IMR-90 (cell line): ENCODE measurements around the gene CHP1. TPM values are rescaled to one million over a fixed set of nuclear protein-coding genes. Genes with fewer than 3 reads are reported as not detected.

Experiments
- ATAC-seq: fragments of 200-7000 bp; cut with Tn5 transposase; 2 replicates; pipeline ENCODE4 v1.9.1; 2020; ENCODE audit warnings: low read depth, mild to moderate bottlenecking, moderate library complexity
- BruUV-seq: library from RNA; stranded (reverse); fragments of 400-500 nt; replicated peaks from 2 replicates; lab custom pipeline; 2021; lab: Mats Ljungman, UMichigan
- CTCF ChIA-PET: fragments of 300-600 bp; formaldehyde crosslinking; extraction: SDS; loops from one replicate; lab custom pipeline; 2021; ENCODE audit warnings: antibody characterized with exemption; lab: Yijun Ruan, JAX
- POLR2A ChIA-PET: fragments of 300-600 bp; sonication (Branson Sonifier 250); formaldehyde crosslinking; loops from one replicate; lab custom pipeline; 2022; ENCODE audit warnings: antibody characterized with exemption; ENCODE audit not compliant: unreplicated experiment; lab: Charles Lee
- DNase-seq: peaks from one replicate; pipeline ENCODE4 v3.0.0; 2013
- H2AFZ ChIP-seq: replicated peaks from 2 replicates; pipeline ENCODE3; 2013; ENCODE audit warnings: low read length, mild to moderate bottlenecking; ENCODE audit not compliant: poor library complexity
- H2AK5ac ChIP-seq: 2 replicates; pipeline ENCODE4 v1.6.1; 2013; ENCODE audit warnings: low read depth, low read length, inconsistent platforms
- H2AK9ac ChIP-seq: replicated peaks from 2 replicates; pipeline ENCODE3; 2013; ENCODE audit warnings: mild to moderate bottlenecking, low read depth, low read length, moderate library complexity; ENCODE audit not compliant: poor library complexity
- H2BK120ac ChIP-seq: 2 replicates; pipeline ENCODE4 v1.6.1; 2013; ENCODE audit warnings: low read depth, low read length, inconsistent platforms
- H2BK15ac ChIP-seq: 3 replicates; pipeline ENCODE4 v1.6.1; 2013; ENCODE audit warnings: low read depth, low read length, inconsistent platforms
- H2BK20ac ChIP-seq: 2 replicates; pipeline ENCODE4 v1.6.1; 2013; ENCODE audit warnings: low read depth, mild to moderate bottlenecking, inconsistent platforms, low read length, moderate library complexity
- H2BK5ac ChIP-seq: 2 replicates; pipeline ENCODE4 v1.6.1; 2013; ENCODE audit warnings: mild to moderate bottlenecking, low read depth, low read length, inconsistent platforms; ENCODE audit not compliant: poor library complexity, severe bottlenecking
- H3K14ac ChIP-seq: replicated peaks from 2 replicates; pipeline ENCODE4 v1.6.1; 2013; ENCODE audit warnings: low read depth, low read length, inconsistent platforms
- H3K18ac ChIP-seq: 2 replicates; pipeline ENCODE4 v1.6.1; 2013; ENCODE audit warnings: low read depth, low read length, control low read depth
- H3K23ac ChIP-seq: 2 replicates; pipeline ENCODE4 v1.6.1; 2013; ENCODE audit warnings: low read depth, low read length, inconsistent platforms
- H3K27ac ChIP-seq: 2 replicates; pipeline ENCODE4 v1.5.1; 2013; ENCODE audit warnings: mild to moderate bottlenecking, control low read depth, low read length; ENCODE audit not compliant: insufficient read depth
- H3K27me3 ChIP-seq: 2 replicates; pipeline ENCODE4 v1.6.1; 2013; ENCODE audit warnings: low read length; ENCODE audit not compliant: control insufficient read depth, insufficient read depth
- H3K36me3 ChIP-seq: 2 replicates; pipeline ENCODE4 v1.6.1; 2013; ENCODE audit warnings: low read length, mixed read lengths; ENCODE audit not compliant: control insufficient read depth, insufficient read depth
- H3K4ac ChIP-seq: 2 replicates; pipeline ENCODE4 v1.6.1; 2013; ENCODE audit warnings: low read depth, low read length, inconsistent platforms
- H3K4me1 ChIP-seq: 2 replicates; pipeline ENCODE4 v1.6.1; 2013; ENCODE audit warnings: low read length, mixed read lengths; ENCODE audit not compliant: control insufficient read depth, insufficient read depth
- H3K4me2 ChIP-seq: 2 replicates; pipeline ENCODE4 v1.6.1; 2013; ENCODE audit warnings: low read depth, mild to moderate bottlenecking, control low read depth, low read length, moderate library complexity
- H3K4me3 ChIP-seq: 2 replicates; pipeline ENCODE4 v1.5.1; 2013; ENCODE audit warnings: low read depth, mild to moderate bottlenecking, control low read depth, low read length, moderate library complexity; ENCODE audit not compliant: insufficient read depth
- H3K56ac ChIP-seq: 2 replicates; pipeline ENCODE4 v1.6.1; 2013; ENCODE audit warnings: low read length, inconsistent platforms; ENCODE audit not compliant: insufficient read depth; ENCODE audit errors: extremely low read depth
- H3K79me1 ChIP-seq, 2 experiments: 2 replicates each; pipeline ENCODE4 v1.6.1; 2013; ENCODE audit warnings: low read length in 2 of 2, inconsistent platforms in 1 of 2, low read depth in 1 of 2
- H3K9ac ChIP-seq: 2 replicates; pipeline ENCODE4 v1.6.1; 2013; ENCODE audit warnings: low read depth, low read length, control low read depth
- H3K9me1 ChIP-seq: 2 replicates; pipeline ENCODE4 v1.6.1; 2013; ENCODE audit warnings: low read length, inconsistent platforms; ENCODE audit not compliant: insufficient read depth
- H3K9me3 ChIP-seq: 2 replicates; pipeline ENCODE4 v1.6.1; 2013; ENCODE audit warnings: low read length; ENCODE audit not compliant: control insufficient read depth, insufficient read depth
- H4K20me1 ChIP-seq: 2 replicates; pipeline ENCODE4 v1.6.1; 2013; ENCODE audit warnings: low read length, inconsistent platforms; ENCODE audit not compliant: insufficient read depth
- H4K5ac ChIP-seq: 2 replicates; pipeline ENCODE4 v1.6.1; 2013; ENCODE audit warnings: mild to moderate bottlenecking, low read depth, low read length, control low read depth
- H4K8ac ChIP-seq, 2 experiments: 2 replicates each; pipeline ENCODE4 v1.6.1; 2013; ENCODE audit warnings: low read depth in 2 of 2, low read length in 2 of 2, control low read depth in 1 of 2, inconsistent platforms in 1 of 2
- H4K91ac ChIP-seq: 2 replicates; pipeline ENCODE4 v1.6.1; 2013; ENCODE audit warnings: low read depth, low read length, inconsistent platforms; ENCODE audit not compliant: insufficient read depth
- CEBPB ChIP-seq: IDR thresholded peaks from 2 replicates; pipeline ENCODE4 v1.6.1; 2012; ENCODE audit warnings: low read depth, low read length, improper control_type of control experiment
- CHD1 ChIP-seq: IDR thresholded peaks from 2 replicates; pipeline ENCODE4 v1.6.1; 2012; ENCODE audit warnings: low read depth, low read length, improper control_type of control experiment
- CTCF ChIP-seq: conservative IDR thresholded peaks from 2 replicates; pipeline ENCODE4 v1.5.1; 2012; ENCODE audit warnings: mild to moderate bottlenecking, low read depth, low read length, improper control_type of control experiment
- MAZ ChIP-seq: IDR thresholded peaks from 2 replicates; pipeline ENCODE4 v1.6.1; 2012; ENCODE audit warnings: low read depth, mild to moderate bottlenecking, low read length, improper control_type of control experiment, moderate library complexity, borderline replicate concordance
- USF2 ChIP-seq: fragments of 150-350 bp; IDR thresholded peaks from 2 replicates; pipeline ENCODE4 v1.6.1; 2017; ENCODE audit warnings: mild to moderate bottlenecking, antibody characterized with exemption, low read length, low read depth
- WGBS, 2 experiments: methylation state at CpG; one replicate each; pipeline versions ENCODE4 v1.1.5 to v1.1.7; 2013; ENCODE audit warnings: missing lambda C conversion rate in 2 of 2; ENCODE audit not compliant: insufficient read length in 1 of 2; ENCODE audit errors: extremely low coverage in 2 of 2; 5-methylcytosine and 5-hydroxymethylcytosine counted together
- dilution Hi-C: fragments of 300-500 bp; cut with HindIII; formaldehyde crosslinking; loops from one replicate; pipeline ENCODE4 v1.14.3; 2018; ENCODE audit warnings: low sequenced_read_pairs; ENCODE audit not compliant: unreplicated experiment
- in situ Hi-C: fragments of 300-500 bp; cut with MboI; formaldehyde crosslinking; loops from 3 replicates; pipeline ENCODE4 v1.14.3; 2019; ENCODE audit warnings: low sequenced_read_pairs, inconsistent platforms, mixed read lengths
- intact Hi-C: fragments of 100-400 bp; cut with micrococcal nuclease; formaldehyde crosslinking; loops from 2 replicates; pipeline ENCODE4 v1.10.0; 2022
- polyA plus RNA-seq, 3 experiments: library from polyadenylated mRNA; depleted of rRNA; stranded (reverse); fragments of >200 nt; gene quantifications; 2 replicates each; pipeline ENCODE4 v1.2.3, GENCODE V29; 2012; ENCODE audit warnings: low replicate concordance in 1 of 3
- total RNA-seq: library from RNA; depleted of rRNA; stranded (reverse); fragments of >200 nt; gene quantifications from 2 replicates; pipeline ENCODE4 v1.2.3, GENCODE V29; 2012

Gene CHP1
- total and polyA plus RNA-seq, 2 of the 4 experiments (the other 2 are of a cell fraction) = 39.2 to 96.1 TPM

GRCh38 chr15:41288464-41288863 lies 57.4 kb downstream of the CHP1 start:
- Histone ChIP-seq H3K9me3 (no peaks in the 10 kb centered on the region), H2BK15ac (no peak overlapping the region), H3K14ac (no peak overlapping the region), H2AFZ (no peak overlapping the region), H3K23ac (no peak overlapping the region), H3K9ac (no peak overlapping the region), H3K4me1 (peaks cover 2% of the 10 kb centered on the region; the same call in 1 of the 2 replicates), H4K8ac (no peak overlapping the region), H3K27ac (no peak overlapping the region), H3K4ac (no peak overlapping the region), H3K56ac (no peak overlapping the region), H4K91ac (no peak overlapping the region), H2AK5ac (no peak overlapping the region), H4K5ac (no peak overlapping the region), H4K20me1 (peaks cover 3% of the 10 kb centered on the region; the same call in 1 of the 2 replicates), H3K4me2 (no peak overlapping the region), H3K18ac (no peak overlapping the region), H2BK20ac (no peak overlapping the region), H3K4me3 (no peak overlapping the region), H3K79me1 (peaks cover 22 to 58% of the 10 kb centered on the region in 2 experiments), H3K9me1 (no peaks in the 10 kb centered on the region; the same call in 1 of the 2 replicates), H2BK5ac (no peak overlapping the region), H3K36me3 (peaks cover 23% of the 10 kb centered on the region), H2BK120ac (no peak overlapping the region), H2AK9ac (no peak overlapping the region), H3K27me3 (no peaks in the 10 kb centered on the region)
- dilution Hi-C loops (no loop called here), in situ Hi-C loops (no loop called here), intact Hi-C loops (no loop called here)
- BruUV-seq = no TSS peak
- CTCF ChIA-PET = no interaction called here
- WGBS, 2 experiments = no CpG with 5 or more reads among the region's 1 CpG
- DNase-seq (no peak), ATAC-seq (no peak)
- POLR2A ChIA-PET = no interaction called here
- TF ChIP-seq CEBPB (no peak), CHD1 (no peak), CTCF (no peak), MAZ (no peak), USF2 (no peak)
